RWPE1 (cell line): ENCODE measurements around the gene XRCC5.

ENCODE experiments used
- CTCF ChIA-PET: fragments of 350-600 bp; sonication (Branson Sonifier 250); formaldehyde crosslinking; extraction: SDS; loops from one replicate; lab custom pipeline; 2021; lab: Yijun Ruan, JAX
- POLR2A ChIA-PET: fragments of 400-600 bp; formaldehyde crosslinking; extraction: SDS; loops from one replicate; lab custom pipeline; 2020; ENCODE audit warnings: antibody characterized with exemption; ENCODE audit not compliant: low non-redundant PET; lab: Yijun Ruan, JAX
- DNase-seq: peaks from one replicate; pipeline ENCODE4 v3.0.0; 2012; ENCODE audit warnings: low spot score
- H3K27ac ChIP-seq: fragments of 450-650 bp; 2 replicates; pipeline ENCODE4 v1.5.1; 2017
- CTCF ChIP-seq: fragments of 450-650 bp; conservative IDR thresholded peaks from 2 replicates; pipeline ENCODE4 v1.5.1; 2017; ENCODE audit warnings: low read depth, mild to moderate bottlenecking

XRCC5 gene

GRCh38 chr2:216155954-216156353 is 46.8 kb downstream of the XRCC5 start:
- CTCF ChIA-PET = interaction anchor here (0.6 kb wide), 2 partner anchors 30 to 248 kb away, joined by 3 to 5 read pairs; no protein-coding TSS in a partner anchor
- DNase-seq = no peak
- POLR2A ChIA-PET = no interaction called here
- no peak for TF ChIP-seq CTCF
- no peak overlapping the region for H3K27ac ChIP-seq

GRCh38 chr2:216156822-216157221 is 47.7 kb downstream of the XRCC5 start:
- H3K27ac ChIP-seq = no peak overlapping the region; the same call in 1 of the 2 replicates
- DNase-seq = no peak
- POLR2A ChIA-PET = no interaction called here
- no peak for TF ChIP-seq CTCF
- CTCF ChIA-PET = no interaction called here

- TF ChIP-seq CTCF = no peak
- no peak for DNase-seq
- CTCF ChIA-PET = interaction anchor here (0.7 kb wide), 1 partner anchor 58 kb away, joined by 5 read pairs; no protein-coding TSS in a partner anchor
- no peak overlapping the region for H3K27ac ChIP-seq
- POLR2A ChIA-PET = no interaction called here
Measured at GRCh38 chr2:216159144-216159543, 50.0 kb downstream of the XRCC5 start.

- DNase-seq = no peak
- no peak for TF ChIP-seq CTCF
- POLR2A ChIA-PET = no interaction called here
- CTCF ChIA-PET = interaction anchor here (0.7 kb wide), 1 partner anchor 58 kb away, joined by 5 read pairs; no protein-coding TSS in a partner anchor
- H3K27ac ChIP-seq = no peak overlapping the region
Measured at GRCh38 chr2:216159646-216160045, 50.5 kb downstream of the XRCC5 start.

GRCh38 chr2:216160786-216161185 is 51.6 kb downstream of the XRCC5 start:
- TF ChIP-seq CTCF = no peak
- no peak for DNase-seq
- ChIA-PET POLR2A (no interaction called here), CTCF (no interaction called here)
- no peak overlapping the region for H3K27ac ChIP-seq

GRCh38 chr2:216161967-216162366 is 52.8 kb downstream of the XRCC5 start:
- TF ChIP-seq CTCF = no peak
- POLR2A ChIA-PET = interaction anchor here (0.8 kb wide), 1 partner anchor 34 kb away, joined by 4 read pairs; no protein-coding TSS in a partner anchor
- no peak for DNase-seq
- no peak overlapping the region for H3K27ac ChIP-seq
- CTCF ChIA-PET = interaction anchor here (0.6 kb wide), 1 partner anchor 467 kb away, joined by 3 read pairs; no protein-coding TSS in a partner anchor

- CTCF ChIA-PET = no interaction called here
- TF ChIP-seq CTCF = no peak
- DNase-seq = no peak
- POLR2A ChIA-PET = no interaction called here
- H3K27ac ChIP-seq = no peak overlapping the region
Measured at GRCh38 chr2:216163518-216163917, 54.4 kb downstream of the XRCC5 start.
